ENCODE results near the gene ABHD13.

GRCh38 chr13:108227651-108228272, 9.6 kb downstream of the ABHD13 start:
- TF ChIP-seq POLR2A (IDR thresholded peaks at IDR 0.05; ENCODE audit: low read depth, low read length) (no peak), POLR2AphosphoS5 (IDR thresholded peaks at IDR 0.05; ENCODE audit: low read depth, low read length) (no peak), TAF1 (IDR thresholded peaks at IDR 0.05; ENCODE audit: low read depth, low read length) (no peak), SPI1 (IDR thresholded peaks at IDR 0.05; ENCODE audit: low read depth, low read length) (no peak), POU2F2 (IDR thresholded peaks at IDR 0.05; ENCODE audit: low read depth, low read length) (no peak), PAX5 (IDR thresholded peaks at IDR 0.05; ENCODE audit: insufficient read depth, low read length, severe bottlenecking) (no peak)

Data from GM12891 (cell line).